HUES64 (cell line): ENCODE data around the gene DIAPH2.

Experiments
- H3K27ac ChIP-seq: 2 replicates; pipeline ENCODE4 v1.7.0; 2013; ENCODE audit warnings: low read depth, low read length, inconsistent platforms
- H3K27me3 ChIP-seq: 2 replicates; pipeline ENCODE4 v1.6.1; 2013; ENCODE audit warnings: mild to moderate bottlenecking, low read length; ENCODE audit not compliant: insufficient read depth
- H3K36me3 ChIP-seq: 2 replicates; pipeline ENCODE4 v1.6.1; 2013; ENCODE audit warnings: mild to moderate bottlenecking, low read length; ENCODE audit not compliant: insufficient read depth
- H3K4me1 ChIP-seq: 2 replicates; pipeline ENCODE4 v1.6.1; 2013; ENCODE audit warnings: mild to moderate bottlenecking, low read length, moderate library complexity; ENCODE audit not compliant: insufficient read depth
- H3K4me3 ChIP-seq: 2 replicates; pipeline ENCODE4 v1.5.1; 2013; ENCODE audit warnings: mild to moderate bottlenecking, low read length, moderate library complexity
- H3K9ac ChIP-seq: 2 replicates; pipeline ENCODE4 v1.6.1; 2013; ENCODE audit warnings: mild to moderate bottlenecking, low read depth, low read length
- H3K9me3 ChIP-seq: 2 replicates; pipeline ENCODE4 v1.6.1; 2013; ENCODE audit warnings: low read depth, low read length; ENCODE audit not compliant: insufficient read depth
- WGBS: fragments of 150-250, 120-280 bp; methylation state at CpG from one replicate; pipeline ENCODE4 v1.1.7; 2013; ENCODE audit warnings: missing lambda C conversion rate; 5-methylcytosine and 5-hydroxymethylcytosine counted together

The DIAPH2 gene

DNA sequence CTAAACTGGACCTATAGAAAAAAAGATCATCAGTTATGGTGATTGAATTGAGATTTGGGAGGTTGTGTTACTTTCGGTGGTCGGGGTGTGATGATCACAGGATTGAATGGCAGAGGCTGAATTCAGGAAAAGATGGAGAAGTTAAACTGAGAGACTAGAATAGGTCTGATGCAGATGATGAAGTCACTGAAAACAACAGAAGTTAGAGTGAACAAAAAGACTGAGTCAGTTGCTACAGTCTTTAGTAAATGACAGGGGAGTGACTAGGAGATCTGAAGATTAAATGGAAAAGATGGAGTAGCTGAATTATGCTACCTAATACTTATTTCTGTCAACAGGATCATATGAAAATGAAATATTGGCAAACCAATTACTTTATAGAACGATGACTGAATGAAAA, 362.2 kb downstream of the DIAPH2 start:
- no peak overlapping the region for H3K27ac ChIP-seq
- H3K9me3 ChIP-seq, result no peaks in the 10 kb centered on the region
- H3K4me3 ChIP-seq, result no peak overlapping the region
- H3K9ac ChIP-seq, result no peak overlapping the region
- peaks cover 10% of the 10 kb centered on the region; the same call in 1 of the 2 replicates for H3K4me1 ChIP-seq
- 96% methylated on average over 3 of the region's 3 CpGs for WGBS
- no peaks in the 10 kb centered on the region for H3K36me3 ChIP-seq
- no peaks in the 10 kb centered on the region for H3K27me3 ChIP-seq

DNA sequence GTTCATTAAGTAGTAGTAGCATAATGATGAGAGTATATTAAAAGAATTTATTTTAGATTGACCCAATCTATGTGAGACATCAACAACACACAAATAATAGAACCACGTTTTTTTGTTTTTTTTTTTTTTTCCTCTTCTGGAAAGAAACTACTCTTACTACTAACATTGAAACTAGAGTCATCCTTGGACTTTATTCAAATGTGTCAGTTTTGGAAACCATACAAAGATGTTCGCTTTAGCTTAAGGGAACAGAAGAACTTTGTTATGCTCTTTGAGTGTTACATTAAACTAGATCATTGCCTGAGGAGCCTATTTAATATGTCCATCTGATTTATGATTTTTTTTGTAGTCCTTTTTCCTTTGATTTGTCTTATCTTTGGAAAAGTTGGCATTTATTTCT, 365.8 kb downstream of the DIAPH2 start:
- no peaks in the 10 kb centered on the region for H3K36me3 ChIP-seq
- WGBS, result 93% methylated on average over 2 of the region's 2 CpGs

DNA sequence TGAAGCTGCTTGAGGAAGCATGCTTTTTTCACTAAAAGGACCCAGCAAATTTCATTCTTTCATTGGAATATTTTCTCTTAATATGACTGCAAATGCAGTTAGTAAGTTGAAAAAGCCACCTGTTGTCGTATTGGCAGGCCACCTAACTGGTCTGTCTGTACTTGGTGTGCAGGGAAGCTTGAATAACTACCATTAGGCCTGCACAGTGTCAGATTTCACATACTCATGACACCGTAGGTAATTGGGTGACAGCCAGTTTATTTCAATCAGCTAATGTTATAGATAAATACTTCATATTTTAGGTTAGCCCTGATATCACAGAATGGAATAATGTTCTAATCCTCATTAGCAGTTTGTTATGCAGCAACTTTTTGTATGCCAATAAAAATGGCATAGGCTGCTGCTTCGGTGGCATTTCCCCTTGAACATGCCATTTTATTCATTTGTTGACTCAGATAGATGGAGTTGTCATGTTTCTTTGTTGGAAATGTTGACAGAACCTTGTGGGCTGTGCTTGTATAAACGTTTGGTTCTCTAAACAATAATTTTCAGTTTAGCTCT, 372.8 kb downstream of the DIAPH2 start:
- no peak overlapping the region for H3K4me3 ChIP-seq
- H3K27ac ChIP-seq, result no peak overlapping the region
- no peaks in the 10 kb centered on the region for H3K36me3 ChIP-seq
- 87% methylated on average over 3 of the region's 4 CpGs for WGBS
- H3K9me3 ChIP-seq, result no peaks in the 10 kb centered on the region
- no peaks in the 10 kb centered on the region for H3K27me3 ChIP-seq
- no peak overlapping the region for H3K9ac ChIP-seq
- peaks cover 9% of the 10 kb centered on the region; the same call in 1 of the 2 replicates for H3K4me1 ChIP-seq

More for the DNA sequence above, 365.8 kb downstream of the DIAPH2 start:
- H3K27me3 ChIP-seq, result no peaks in the 10 kb centered on the region
- H3K27ac ChIP-seq, result no peak overlapping the region
- no peak overlapping the region for H3K9ac ChIP-seq
- no peak overlapping the region for H3K4me3 ChIP-seq
- H3K4me1 ChIP-seq, result no peaks in the 10 kb centered on the region
- no peaks in the 10 kb centered on the region for H3K9me3 ChIP-seq

- Histone ChIP-seq H3K9ac (no peak overlapping the region), H3K4me1 (peaks cover 9% of the 10 kb centered on the region; the same call in 1 of the 2 replicates), H3K9me3 (no peaks in the 10 kb centered on the region), H3K36me3 (no peaks in the 10 kb centered on the region), H3K27me3 (no peaks in the 10 kb centered on the region), H3K4me3 (no peak overlapping the region), H3K27ac (no peak overlapping the region)
- WGBS, result 10% methylated on average over 3 of the region's 4 CpGs
These were observed 375.4 kb downstream of the DIAPH2 start for GRCh38 chrX:97060020-97060419.

- Histone ChIP-seq H3K27me3 (no peaks in the 10 kb centered on the region), H3K4me1 (0 out of 2 replicates have a peak, but pooled peaks cover 5% of the 10 kb centered on the region), H3K36me3 (no peaks in the 10 kb centered on the region), H3K27ac (no peak overlapping the region), H3K9ac (no peak overlapping the region), H3K9me3 (no peaks in the 10 kb centered on the region), H3K4me3 (no peak overlapping the region)
- 95% methylated on average over 5 of the region's 5 CpGs for WGBS
These were observed 380.4 kb downstream of the DIAPH2 start for GRCh38 chrX:97065066-97065465.

DNA sequence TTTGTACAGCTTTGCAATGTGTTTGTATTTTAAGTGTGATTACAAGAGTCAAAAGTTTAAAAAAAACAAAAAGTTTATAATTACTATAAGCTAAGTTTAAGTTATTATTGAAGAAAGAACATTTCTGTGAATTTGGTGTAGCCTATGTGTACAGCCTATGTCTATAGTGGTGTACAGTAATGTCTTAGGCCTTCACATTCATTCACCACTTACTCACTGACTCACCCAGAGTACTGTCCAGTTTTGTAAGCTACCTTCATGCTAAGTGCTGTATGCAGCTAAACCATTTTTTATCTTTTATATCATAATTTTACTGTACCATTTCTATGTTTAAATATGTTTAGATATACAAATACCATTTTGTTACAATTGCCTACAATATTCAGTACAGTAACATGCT, 381.3 kb downstream of the DIAPH2 start:
- H3K36me3 ChIP-seq, result no peaks in the 10 kb centered on the region
- no peaks in the 10 kb centered on the region for H3K9me3 ChIP-seq
- no peak overlapping the region for H3K27ac ChIP-seq
- H3K9ac ChIP-seq, result no peak overlapping the region
- H3K27me3 ChIP-seq, result no peaks in the 10 kb centered on the region
- H3K4me1 ChIP-seq, result no peaks in the 10 kb centered on the region
- H3K4me3 ChIP-seq, result no peak overlapping the region

DNA sequence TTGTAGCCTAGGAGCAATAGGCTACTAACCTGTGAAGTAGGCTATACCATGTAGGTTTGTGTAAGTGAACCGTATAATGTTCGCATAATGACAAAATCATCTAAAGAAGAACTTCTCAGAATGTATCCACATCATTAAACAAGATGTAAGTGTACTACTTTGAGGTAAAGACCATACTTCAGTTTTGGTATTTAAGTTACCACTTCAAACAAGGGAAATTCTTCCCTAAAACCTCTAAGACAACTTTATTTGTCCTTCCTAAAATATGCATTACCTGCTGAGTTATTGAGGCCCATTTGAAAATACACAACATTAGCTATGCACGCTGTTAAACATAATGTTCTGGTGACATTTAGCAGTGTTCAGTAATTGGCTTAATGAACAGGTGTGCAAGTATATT, 381.7 kb downstream of the DIAPH2 start:
- H3K4me3 ChIP-seq, result no peak overlapping the region
- H3K4me1 ChIP-seq, result no peaks in the 10 kb centered on the region
- H3K36me3 ChIP-seq, result no peaks in the 10 kb centered on the region
- no peaks in the 10 kb centered on the region for H3K9me3 ChIP-seq
- 0% methylated on average over 1 of the region's 3 CpGs for WGBS
- no peak overlapping the region for H3K9ac ChIP-seq
- H3K27ac ChIP-seq, result no peak overlapping the region
- no peaks in the 10 kb centered on the region for H3K27me3 ChIP-seq

GRCh38 chrX:97070346-97070745, 385.7 kb downstream of the DIAPH2 start:
- Histone ChIP-seq H3K27me3 (no peaks in the 10 kb centered on the region), H3K27ac (no peak overlapping the region), H3K9ac (no peak overlapping the region), H3K36me3 (no peaks in the 10 kb centered on the region), H3K4me1 (no peaks in the 10 kb centered on the region), H3K9me3 (no peaks in the 10 kb centered on the region), H3K4me3 (no peak overlapping the region)
- WGBS, result no CpG with 5 or more reads among the region's 1 CpG

DNA sequence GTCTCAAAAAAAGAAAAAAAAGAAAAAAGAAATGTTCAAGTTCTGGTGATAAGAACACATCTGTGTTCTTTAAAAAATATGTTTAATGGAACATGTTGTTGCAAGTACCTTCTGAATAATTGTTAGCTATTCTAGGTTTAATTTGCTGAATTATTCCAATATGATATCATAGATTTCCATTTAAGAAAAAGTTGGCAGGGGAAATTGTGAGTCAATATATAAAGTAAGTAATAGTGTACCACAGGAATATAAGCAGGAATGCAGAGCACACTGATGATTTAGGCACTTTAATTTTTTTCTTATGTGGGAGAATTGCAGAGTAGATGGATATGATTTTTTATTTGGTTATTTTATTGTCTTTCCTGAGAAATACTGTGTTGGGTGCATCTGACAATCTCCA, 389.8 kb downstream of the DIAPH2 start:
- Histone ChIP-seq H3K4me1 (no peaks in the 10 kb centered on the region), H3K27me3 (no peaks in the 10 kb centered on the region), H3K36me3 (no peaks in the 10 kb centered on the region), H3K9ac (no peak overlapping the region), H3K27ac (no peak overlapping the region), H3K4me3 (no peak overlapping the region), H3K9me3 (no peaks in the 10 kb centered on the region)

DNA sequence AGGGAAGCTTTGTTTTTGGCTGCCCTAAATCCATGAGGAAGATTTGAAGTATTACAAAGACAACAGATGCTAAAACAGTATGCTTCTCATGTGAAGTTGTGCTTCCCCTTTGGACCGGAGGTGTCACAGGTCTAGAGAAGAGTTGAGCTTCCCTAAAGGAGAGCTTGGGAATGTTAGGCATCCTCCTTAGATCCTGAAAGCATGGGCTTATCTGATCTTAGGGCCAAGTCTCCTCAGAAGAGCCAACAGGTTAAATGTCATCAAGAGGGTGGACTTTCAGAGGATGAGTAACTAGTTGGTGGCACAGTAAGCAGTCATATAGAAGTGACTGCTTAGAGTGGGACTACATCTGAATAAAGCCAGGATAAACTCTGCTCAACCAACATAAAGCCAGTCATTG, 404.5 kb downstream of the DIAPH2 start:
- Histone ChIP-seq H3K36me3 (no peaks in the 10 kb centered on the region), H3K4me1 (peaks cover 8% of the 10 kb centered on the region), H3K27ac (no peak overlapping the region), H3K9ac (no peak overlapping the region), H3K27me3 (no peaks in the 10 kb centered on the region), H3K9me3 (no peaks in the 10 kb centered on the region), H3K4me3 (no peak overlapping the region)
- 100% methylated on average over 1 of the region's 1 CpG for WGBS

DNA sequence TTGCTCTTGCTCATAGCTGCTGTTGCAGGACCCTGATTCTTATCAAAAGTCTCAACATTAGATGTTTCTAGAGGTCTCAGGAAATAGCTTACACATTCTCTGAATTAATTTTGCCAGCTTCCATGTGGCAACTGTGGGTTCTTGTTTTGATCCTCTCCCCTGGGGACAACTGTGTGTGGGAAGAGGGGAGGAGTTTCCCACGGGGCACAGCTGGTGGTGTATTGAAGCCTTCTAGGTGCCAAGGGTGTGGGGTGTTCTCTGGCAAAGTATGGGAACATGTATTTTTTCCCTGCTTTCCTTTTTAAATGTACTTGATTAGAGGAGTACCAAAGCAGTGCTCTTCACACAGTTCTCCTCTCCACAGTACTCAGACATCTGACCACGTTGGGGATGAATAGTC, 411.7 kb downstream of the DIAPH2 start:
- no peak overlapping the region for H3K9ac ChIP-seq
- no peaks in the 10 kb centered on the region for H3K27me3 ChIP-seq
- peaks cover 6% of the 10 kb centered on the region; the same call in 1 of the 2 replicates for H3K4me1 ChIP-seq
- no peaks in the 10 kb centered on the region for H3K9me3 ChIP-seq
- no peak overlapping the region for H3K4me3 ChIP-seq
- no peaks in the 10 kb centered on the region for H3K36me3 ChIP-seq
- 50% methylated on average over 2 of the region's 2 CpGs for WGBS
- no peak overlapping the region for H3K27ac ChIP-seq

DNA sequence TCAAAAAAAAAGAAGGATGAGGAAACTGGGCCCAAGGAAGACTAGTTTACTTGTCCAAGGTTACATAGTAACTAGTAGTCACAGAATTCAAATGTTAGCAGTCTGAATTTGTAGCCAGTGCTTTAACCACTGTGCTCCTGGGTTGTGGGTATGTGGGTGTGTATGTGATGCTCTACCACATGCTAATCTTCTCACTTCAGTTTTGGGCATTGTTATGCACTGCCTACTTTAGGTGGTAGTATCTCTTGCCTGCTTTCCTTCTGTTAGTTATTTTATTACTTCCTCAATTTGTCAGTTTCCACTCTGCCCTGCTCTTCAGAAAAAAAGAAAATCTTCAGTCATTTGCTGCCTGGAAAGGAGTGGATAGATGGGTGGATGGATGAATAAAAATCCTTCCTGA, 418.3 kb downstream of the DIAPH2 start:
- H3K9me3 ChIP-seq, result no peaks in the 10 kb centered on the region

More for the DNA sequence above, 418.3 kb downstream of the DIAPH2 start:
- no peaks in the 10 kb centered on the region for H3K4me1 ChIP-seq
- H3K9ac ChIP-seq, result no peak overlapping the region
- no peaks in the 10 kb centered on the region for H3K36me3 ChIP-seq
- H3K27me3 ChIP-seq, result no peaks in the 10 kb centered on the region
- no peak overlapping the region for H3K4me3 ChIP-seq
- no peak overlapping the region for H3K27ac ChIP-seq
